Hematopoietic multipotent progenitor cell treated with erythropoietin and hydrocortisone succinate and interleukin-3 and kit ligand, for 15 days (in vitro differentiated cells): ENCODE data around the gene MEIOB.
"Not testable (repeated sequence)": the region's sequence is repeated elsewhere in the genome, so short reads cannot be mapped to it uniquely, and the experiment has no call there.

Experiments used
- DNase-seq: peaks from one replicate; pipeline ENCODE4 v3.0.0-alpha.2; 2015; ENCODE audit warnings: low spot score

Gene MEIOB, protein sequence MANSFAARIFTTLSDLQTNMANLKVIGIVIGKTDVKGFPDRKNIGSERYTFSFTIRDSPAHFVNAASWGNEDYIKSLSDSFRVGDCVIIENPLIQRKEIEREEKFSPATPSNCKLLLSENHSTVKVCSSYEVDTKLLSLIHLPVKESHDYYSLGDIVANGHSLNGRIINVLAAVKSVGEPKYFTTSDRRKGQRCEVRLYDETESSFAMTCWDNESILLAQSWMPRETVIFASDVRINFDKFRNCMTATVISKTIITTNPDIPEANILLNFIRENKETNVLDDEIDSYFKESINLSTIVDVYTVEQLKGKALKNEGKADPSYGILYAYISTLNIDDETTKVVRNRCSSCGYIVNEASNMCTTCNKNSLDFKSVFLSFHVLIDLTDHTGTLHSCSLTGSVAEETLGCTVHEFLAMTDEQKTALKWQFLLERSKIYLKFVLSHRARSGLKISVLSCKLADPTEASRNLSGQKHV

DNA sequence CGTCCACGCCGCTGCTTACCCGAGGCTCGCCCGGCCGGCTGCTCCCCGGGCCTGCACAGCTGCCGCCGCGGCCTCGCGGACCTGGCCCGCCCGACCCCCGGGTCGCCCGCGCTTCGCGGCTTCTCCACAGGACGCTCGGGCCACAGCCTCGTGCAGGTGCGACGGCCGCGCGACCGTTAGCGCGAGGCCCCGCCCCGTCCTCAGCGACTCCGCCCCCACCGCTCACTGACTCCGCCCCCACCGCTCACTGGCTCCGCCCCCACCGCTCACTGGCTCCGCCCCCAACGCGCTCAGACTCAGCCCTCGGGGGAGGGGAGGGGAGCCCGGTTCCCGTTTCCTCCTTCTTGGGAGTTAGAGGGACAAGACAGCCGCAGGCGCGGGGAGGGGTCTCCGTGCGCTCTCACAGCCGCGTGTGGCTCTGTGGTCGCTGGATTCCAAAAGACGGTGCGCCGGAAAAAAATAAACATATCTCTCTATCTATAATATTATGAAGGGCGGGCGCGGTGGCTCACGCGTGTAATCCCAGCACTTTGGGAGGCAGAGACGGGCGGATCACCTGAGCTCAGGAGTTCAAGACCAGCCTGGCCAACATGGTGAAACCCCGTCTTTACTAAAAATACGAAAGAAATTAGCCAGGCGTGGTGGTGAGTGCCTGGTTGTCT is at the start of gene MEIOB:
Gene MEIOB, minus strand, starts transcription at position 191 of the 662 bp plus-strand sequence. CDS start 3,989 bp downstream, outside the sequence.
- DNase-seq: peak; percentile 56

DNA sequence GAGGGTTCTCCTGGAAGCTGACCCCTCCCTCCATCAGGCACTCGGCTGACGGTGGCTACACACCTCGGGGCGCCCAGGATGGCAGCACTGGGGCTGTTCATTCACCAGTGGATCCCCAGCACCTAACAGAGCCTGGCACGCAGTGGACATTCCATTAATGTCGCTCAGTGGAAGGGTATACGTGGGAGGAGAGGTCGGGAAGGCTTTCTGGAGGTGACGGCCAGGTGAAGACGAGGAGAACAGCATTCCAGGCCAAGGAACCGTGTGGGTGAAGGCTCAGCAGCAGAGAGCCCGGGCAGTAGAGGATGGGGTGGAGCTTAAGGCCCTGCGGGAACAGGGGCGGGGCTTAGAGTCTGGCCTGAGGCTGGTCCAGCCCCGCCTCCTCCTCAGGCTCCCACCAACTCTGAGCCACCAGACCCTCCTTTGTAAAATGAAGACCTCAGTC is 48.8 kb upstream of the MEIOB start:
- peak; percentile 19 for DNase-seq

- not testable (repeated sequence) for DNase-seq
Observed at GRCh38 chr16:1920122-1920521, 48.2 kb upstream of the MEIOB start.

DNA sequence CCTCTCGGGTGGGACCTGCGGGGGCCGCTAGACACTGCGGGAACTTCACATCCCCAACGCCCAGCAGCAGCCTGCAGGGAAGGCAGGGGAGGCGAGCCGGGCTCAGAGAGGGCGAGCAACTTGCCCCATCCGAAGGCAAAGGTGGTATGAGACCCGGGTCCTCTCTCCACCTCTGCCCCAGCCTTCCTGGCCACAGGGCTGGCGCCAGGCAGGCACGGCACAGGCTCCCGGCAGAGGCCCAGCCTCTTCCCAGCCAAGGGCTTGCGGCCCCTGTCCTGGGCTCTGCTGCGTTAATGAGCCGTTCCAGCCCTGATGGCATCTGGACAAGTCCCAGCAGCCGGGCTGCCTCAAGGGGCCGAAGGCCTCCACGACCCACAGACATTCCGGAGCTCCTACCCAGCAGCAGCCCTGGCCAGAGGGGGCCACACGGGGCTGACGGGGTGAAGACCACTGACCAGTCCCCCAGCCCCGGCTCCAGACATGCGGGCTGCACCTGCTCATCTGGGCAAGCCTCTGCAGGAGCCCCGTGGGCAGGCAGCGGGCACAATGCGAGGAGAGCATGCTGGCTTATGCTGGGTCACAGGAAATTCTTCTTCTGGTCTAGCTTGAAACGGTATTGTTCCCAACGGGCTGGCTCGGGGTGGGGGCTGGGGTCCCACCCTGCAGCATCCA is 47.5 kb upstream of the MEIOB start:
- no peak for DNase-seq

GRCh38 chr16:1918351-1919326 is 46.7 kb upstream of the MEIOB start, which contains the start of gene HS3ST6:
Gene HS3ST6 (minus strand): TSS chr16:1918415. CDS start chr16:1918323, 92 bp downstream.
- DNase-seq: no peak

GRCh38 chr16:1917665-1918350 is 45.8 kb upstream of the MEIOB start:
- no peak for DNase-seq

DNA sequence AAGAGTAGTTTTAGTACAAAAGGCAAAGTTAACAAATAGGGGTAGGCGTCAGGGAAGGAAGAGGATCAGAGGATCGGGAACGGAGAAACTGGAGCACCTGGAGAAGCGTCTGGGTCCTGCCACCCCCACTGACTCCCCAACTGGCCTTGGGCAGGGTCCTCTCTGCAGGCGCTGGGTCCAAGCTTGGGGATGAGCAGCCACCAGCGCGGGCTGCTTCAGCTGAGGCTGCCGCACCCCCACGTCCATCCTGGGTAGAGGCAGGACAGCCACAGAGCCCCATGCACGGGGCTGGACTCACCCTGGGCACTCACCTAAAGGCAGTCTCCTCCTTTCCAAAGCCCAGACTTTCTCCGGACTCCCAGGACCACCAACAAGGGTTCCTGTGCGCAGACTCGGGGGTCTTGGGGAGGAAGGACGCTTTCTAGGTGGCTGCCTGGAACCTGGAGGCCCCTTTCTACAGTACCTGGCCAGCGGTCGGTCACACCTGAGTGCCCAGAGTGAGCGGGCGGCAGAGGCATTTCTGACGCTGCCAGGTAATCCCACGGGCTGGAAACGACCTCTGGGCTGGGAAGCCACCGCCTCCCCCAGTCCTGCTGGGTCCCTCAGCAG is 45.2 kb upstream of the MEIOB start:
- no peak for DNase-seq

GRCh38 chr16:1916640-1916990 is 44.7 kb upstream of the MEIOB start:
- DNase-seq: no peak

DNA sequence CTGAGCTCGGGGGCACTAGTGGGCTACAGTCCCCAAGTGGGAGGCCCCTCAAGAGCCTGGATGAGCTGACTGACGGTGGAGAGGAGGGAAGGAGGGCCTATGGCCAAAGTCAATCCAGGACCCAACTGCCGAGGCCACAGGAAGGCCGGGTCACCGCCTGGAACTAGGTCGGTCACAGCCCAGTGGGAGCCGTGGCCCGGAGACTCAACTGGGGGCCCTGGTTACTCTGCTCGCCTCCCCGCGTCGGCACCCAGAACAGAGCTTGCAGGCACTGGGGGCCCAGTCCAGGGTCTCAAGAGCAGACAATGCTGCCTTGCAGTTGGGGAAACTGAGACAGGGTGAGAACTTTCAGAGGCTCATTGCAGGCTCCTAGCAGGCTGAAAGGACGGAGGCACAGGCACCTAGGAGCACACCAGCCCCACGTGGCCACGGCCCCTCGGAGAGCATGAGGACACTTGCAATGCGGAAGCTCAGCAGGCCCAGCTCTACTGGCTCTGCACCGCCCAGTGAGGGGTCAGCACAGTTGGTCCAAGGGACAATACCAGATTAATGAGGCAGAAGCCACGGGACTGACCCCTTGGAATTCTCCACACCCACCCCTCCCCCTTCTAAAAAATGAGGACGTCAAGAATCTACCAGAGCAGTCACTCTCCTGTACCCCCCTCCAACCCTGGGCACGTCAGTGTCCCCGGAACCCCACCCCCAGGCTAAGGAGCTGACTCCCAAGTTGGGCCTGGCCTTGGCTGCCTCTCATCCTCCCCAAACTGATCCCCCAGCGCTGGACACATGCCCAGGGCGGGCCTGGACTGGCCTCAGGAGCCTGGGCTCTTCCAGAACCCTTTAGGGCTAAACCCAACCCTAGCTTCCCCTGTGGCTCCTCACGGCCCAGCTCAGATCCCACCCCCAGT is 44.0 kb upstream of the MEIOB start:
- DNase-seq: no peak

GRCh38 chr16:1914988-1915387 is 43.0 kb upstream of the MEIOB start:
- no peak for DNase-seq

GRCh38 chr16:1914084-1914608 is 42.2 kb upstream of the MEIOB start:
- no peak for DNase-seq

- no peak for DNase-seq
Observed at GRCh38 chr16:1913327-1914083, 41.5 kb upstream of the MEIOB start.

GRCh38 chr16:1912215-1912543 is 40.2 kb upstream of the MEIOB start:
- no peak for DNase-seq

DNA sequence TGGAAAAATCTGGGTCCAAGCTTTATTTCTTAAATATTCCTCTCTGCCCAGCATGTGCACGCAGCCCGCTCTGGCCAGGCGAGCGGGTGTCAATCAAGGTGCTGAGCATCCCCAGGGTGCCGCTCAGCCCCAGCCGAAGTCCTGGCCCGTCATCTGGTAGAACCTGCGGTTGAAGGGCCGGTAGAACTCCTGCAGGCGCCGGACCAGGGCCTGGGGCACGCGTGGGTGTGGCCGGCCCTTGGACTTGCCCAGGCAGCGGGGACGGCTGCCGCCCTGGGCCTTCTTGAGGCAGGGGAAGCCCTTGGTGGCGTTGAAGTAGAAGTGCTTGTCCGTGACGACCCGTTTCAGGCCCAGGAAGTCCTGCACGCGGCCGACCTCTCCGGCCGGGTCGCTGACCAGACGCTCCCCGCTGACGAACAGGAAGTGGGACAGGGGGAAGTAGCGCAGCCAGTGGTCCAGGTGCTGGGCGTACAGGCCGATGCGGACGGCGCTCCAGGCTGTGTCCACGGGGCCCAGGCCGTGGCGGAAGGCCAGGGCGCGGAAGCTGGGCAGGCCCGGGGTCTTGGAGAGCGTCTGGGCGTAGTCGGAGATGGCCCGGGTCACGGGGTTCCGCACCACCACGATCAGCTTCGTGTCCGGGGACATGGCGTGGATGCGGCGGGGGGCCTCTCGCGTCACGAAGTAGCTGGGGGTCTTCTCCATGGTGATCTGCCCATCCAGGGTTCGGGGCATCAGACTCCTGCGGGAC is 39.7 kb upstream of the MEIOB start:
- no peak for DNase-seq

- DNase-seq: no peak
Observed at GRCh38 chr16:1909561-1910231, 37.7 kb upstream of the MEIOB start.

GRCh38 chr16:1908983-1909382 is 37.0 kb upstream of the MEIOB start:
- no peak for DNase-seq

- DNase-seq: no peak
Observed at GRCh38 chr16:1908184-1908583, 36.2 kb upstream of the MEIOB start.
